ENCODE measurements around the gene GOLGA6L9.
"Not testable (repeated sequence)": the region's sequence is repeated elsewhere in the genome, so short reads cannot be mapped to it uniquely, and the experiment has no call there.

Gene GOLGA6L9, protein sequence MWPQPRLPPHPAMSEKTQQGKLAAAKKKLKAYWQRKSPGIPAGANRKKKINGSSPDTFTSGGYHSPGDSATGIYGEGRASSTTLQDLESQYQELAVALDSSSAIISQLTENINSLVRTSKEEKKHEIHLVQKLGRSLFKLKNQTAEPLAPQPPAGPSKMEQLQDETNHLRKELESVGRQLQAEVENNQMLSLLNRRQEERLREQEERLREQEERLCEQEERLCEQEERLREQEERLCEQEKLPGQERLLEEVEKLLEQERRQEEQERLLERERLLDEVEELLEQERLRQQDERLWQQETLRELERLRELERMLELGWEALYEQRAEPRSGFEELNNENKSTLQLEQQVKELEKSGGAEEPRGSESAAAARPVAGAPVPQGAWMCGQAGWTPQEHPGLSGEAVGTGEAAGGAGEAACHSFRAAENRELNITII

DNA sequence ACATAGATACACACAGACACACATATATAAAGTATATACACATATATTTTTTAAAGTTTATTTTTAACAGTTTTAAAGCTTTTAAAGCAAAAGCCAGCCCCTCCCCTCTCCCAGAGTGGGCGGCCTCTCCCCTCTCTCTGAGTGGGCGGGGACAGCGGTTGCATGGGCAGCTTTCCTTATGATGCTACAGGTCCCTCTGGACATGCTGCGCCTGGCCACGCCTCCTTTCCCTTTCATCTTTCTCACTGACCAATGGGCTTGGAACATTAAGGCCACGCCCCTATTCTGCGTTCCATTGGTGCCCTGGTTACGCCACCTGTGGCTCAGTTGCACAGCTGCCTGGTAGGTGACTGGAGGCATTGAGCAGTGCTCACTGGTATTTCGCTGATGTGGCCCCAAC, at the start of gene GOLGA6L9:
Gene GOLGA6L9, plus strand, starts transcription at position 124 of the 400 bp plus-strand sequence. Its CDS starts 264 bp downstream, at position 388.
- DNase-seq (ENCODE audit: low spot score), result not testable (repeated sequence)

DNA sequence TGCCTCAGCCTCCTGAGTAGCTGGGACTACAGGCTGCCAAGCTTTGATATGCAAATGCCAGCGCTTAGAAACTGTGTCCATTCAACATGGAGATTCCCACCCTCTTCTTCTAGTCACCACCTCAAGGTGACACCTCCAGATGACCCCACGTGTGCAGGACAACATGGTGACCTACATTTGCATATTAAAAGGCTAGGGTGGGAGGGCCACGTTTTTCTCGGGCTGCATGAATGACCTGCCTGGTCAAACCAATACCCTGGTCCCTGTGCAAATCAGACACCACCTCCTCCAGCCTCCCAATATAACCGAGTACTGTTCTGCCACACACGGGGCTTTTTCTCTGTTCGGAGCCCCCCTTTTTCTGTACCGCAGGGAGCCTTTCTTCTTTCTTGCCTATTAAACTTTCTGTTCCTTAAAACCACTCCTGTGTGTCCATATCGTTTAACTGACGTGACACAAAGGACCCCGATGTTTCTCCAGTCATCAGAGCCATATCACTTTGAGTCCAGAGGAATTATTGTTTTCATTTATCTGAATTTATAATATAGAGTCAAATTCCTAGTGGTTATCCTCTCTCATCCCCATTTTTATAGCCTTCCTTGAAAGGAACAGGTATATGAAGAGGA, 48.2 kb upstream of the GOLGA6L9 start:
- DNase-seq (ENCODE audit: low spot score), result not testable (repeated sequence)

DNA sequence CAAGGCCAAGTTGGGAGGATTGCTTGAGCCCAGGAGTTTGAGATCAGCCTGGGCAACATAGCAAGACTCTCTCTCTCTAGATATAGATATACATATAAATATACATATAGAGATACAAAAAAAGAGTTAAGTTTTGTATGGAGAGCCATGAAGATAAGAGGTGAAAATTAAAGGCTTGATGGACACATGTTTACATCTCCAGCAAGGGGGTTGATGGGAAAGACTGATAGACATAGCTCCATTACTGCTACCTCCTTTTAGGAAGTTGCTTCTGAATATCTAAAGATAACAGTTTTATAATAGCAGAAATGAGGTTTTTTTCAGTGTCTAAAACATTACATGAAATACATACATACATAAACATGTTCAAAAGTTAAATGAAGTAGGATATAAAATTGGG, 42.4 kb upstream of the GOLGA6L9 start:
- not testable (repeated sequence) for DNase-seq (ENCODE audit: low spot score)

DNA sequence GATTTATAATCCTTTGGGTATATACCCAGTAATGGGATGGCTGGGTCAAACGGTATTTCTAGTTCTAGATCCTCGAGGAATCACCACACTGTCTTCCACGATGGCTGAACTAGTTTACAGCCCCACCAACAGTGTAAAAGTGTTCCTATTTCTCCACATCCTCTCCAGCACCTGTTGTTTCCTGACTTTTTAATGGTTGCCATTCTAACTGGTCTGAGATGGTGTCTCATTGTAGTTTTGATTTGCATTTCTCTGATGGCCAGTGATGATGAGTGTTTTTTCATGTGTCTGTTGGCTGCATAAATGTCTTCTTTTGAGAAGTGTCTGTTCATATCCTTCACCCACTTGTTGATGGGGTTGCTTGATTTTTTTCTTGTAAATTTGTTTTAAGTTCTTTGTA, 39.5 kb upstream of the GOLGA6L9 start:
- DNase-seq (ENCODE audit: low spot score), result not testable (repeated sequence)

DNA sequence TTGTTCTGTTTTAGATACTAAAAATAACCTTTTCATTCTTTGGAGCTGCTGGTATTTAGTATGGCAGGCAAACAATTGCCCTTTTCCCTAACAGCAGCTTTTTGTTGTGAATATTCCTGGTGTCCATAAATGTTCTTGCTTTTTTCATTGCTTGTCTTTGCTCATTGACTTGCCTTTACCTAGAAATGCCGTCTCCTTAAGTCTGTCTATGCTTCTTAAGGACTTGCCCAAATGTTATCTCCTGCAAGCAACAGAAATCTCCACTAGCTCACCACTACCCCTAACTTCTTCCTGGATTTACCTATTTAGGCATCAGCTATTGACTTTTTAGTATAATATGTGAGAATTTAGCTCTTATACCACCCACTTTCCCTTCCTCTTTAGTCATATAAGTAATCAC, 37.5 kb upstream of the GOLGA6L9 start:
- not testable (repeated sequence) for DNase-seq (ENCODE audit: low spot score)

DNA sequence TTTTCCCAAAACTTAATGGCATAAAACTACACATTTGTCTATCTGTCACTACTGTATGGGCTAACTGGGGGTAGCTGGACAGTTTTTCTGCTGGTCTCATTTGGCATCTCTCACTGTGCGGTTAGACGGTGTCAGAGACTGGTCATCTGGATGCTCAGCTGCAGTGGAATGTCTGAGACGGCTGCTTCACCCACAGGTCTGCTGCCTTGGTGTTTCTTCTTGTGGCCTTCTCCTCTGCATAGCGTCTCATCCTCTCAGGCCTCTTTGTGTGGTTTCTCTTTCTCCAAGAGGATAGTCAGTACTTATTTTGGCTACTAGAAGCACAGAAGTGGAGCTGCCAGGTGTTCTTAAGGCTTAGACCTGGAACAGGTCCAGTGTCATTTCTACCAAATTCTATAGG, 35.9 kb upstream of the GOLGA6L9 start:
- no peak for DNase-seq (ENCODE audit: low spot score)

DNA sequence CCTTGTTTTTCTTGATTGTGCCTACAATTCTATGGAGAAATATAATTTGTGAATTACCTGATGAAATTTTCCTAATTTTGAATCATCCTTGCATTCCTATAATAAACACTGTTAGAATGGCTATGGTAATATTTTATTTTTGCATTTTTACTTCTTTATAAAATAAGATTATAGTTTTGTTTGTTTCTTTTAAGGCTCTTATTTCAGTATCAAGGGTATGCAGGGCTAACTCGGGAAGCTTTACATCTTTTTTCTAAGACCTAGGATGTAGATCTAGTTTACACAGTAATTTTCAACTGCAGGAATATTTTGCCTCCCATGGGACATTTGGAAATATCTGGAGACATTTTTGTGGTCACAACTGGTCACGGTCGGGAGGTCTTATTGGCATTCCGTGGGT, 33.8 kb upstream of the GOLGA6L9 start:
- DNase-seq (ENCODE audit: low spot score), result not testable (repeated sequence)

DNA sequence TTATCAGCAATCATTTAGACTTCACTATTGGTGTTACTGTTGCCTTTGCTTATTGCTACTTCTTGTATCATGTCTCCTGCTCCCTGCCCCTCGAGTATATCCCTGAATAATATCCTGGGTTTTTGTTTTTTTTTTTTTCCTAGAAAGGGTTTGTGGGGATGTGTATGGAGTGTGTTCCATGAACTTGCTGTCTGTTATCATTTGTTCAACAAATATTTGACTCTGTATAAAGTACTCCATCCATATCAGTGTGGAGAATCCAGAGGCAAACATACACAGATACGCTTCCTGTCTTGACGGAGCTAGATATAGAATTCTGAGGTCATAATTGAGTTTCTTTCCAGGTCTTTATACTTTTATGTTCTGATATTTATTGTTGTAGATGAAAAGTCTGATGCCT, 31.8 kb upstream of the GOLGA6L9 start:
- no peak for DNase-seq (ENCODE audit: low spot score)

DNA sequence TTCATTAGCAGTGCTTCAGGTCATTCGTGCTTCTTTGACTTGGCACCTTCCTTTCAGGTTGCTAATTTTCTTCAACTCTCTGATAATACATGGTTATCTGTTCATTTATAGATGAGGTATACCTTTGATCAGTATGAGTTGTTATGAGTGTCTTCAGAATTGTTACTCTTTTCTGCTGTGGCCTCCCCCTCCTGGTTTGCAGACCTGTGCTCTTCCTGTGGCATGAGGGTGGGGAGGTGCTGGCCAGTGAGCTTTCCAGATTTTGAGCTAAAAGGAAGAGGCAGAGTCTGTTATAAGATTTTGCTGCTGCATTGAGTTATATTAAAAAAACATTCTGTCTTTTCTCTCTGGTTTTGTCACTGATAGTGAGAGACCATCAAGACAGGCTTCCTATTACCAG, 30.8 kb upstream of the GOLGA6L9 start:
- DNase-seq (ENCODE audit: low spot score), result no peak

DNA sequence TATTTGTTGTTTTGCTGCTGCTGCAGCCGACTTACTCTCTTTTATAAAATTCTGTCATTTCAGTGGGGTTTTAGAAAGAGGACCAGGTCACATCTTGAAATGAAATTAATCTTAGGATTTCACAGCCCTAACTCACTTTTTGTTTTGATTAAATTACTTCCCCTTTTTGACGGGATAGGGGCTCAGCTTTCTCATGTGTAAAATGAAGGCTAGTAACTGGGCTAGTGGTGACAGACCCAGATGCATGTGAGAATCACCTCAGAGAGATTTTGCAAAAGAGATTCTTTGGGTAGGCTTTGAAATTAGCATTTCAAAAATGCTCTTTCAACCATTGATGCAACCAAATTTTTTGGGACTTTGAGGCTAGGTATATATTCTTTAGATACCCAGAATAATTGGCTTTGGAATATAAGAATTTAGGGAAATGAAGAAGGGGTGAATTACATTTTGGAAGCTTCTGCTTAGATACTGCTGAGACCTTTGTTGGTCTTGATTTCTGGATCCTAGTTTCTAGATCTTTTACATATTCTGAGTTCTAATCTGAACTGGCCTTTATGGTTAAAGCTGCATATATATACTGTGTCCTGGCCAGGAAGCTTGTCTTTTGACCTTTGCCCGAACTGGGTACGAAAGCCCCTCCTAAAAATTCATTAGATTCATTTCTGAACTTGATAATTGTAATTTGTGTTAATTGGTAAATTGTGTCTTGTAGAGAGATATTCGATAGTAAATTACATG, 30.1 kb upstream of the GOLGA6L9 start:
- not testable (repeated sequence) for DNase-seq (ENCODE audit: low spot score)

DNA sequence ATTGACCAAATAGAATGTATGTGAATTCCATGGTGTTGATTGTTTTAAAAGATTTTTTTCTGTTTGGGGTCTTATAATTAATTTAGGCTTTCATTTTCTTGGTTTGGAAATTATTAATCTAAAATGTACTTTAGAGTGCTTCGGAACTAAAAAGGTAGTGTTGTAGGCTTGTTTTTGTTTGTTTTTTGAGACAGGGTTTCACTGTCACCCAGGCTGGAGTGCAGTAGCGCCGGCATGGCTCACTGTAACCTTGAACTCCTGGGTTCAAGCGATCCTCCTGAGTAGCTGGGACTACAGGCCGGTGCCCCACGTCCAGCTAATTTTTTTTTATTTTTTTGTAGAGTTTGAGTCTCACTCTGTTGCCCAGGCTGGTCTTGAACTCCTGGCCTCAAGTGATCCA, 27.7 kb upstream of the GOLGA6L9 start:
- DNase-seq (ENCODE audit: low spot score), result not testable (repeated sequence)

DNA sequence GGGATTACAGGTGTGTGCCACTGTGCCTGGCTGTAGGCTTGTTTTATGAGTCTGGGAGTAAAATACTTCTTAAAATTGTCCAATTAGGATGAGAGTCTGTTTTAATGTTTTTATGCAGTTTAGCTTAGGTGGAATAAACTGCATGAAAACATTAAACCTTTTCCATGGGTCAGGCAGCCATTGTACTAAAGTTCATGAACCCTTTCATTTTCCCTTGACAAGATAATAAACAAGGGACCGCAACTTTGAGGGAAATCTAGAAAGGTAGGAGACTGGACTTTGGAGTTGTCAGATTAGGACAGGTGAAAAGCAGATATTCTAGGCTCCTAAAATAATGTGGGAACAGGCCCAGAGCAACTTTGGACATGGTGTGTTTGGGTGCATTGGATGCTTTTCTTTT, 27.3 kb upstream of the GOLGA6L9 start:
- DNase-seq (ENCODE audit: low spot score), result not testable (repeated sequence)

DNA sequence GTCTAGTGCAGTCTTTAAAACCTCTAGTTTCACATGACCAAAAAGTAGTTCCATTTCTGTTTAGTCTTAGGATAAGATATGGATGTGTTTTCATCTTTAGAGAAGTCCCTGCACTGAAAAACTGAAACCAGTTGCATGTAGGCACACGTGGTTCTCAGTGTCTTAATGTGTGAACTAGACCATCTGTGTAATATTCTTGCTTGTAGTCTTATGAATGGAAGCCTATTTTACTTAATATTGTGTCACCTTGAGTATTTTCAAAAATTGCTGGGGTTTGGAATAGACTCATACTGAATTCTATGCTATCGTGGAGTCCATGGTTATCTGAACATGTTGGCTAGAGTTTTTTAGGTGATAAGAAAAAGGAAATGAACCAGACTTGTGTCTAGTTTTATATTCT, 23.4 kb upstream of the GOLGA6L9 start:
- DNase-seq (ENCODE audit: low spot score), result not testable (repeated sequence)

DNA sequence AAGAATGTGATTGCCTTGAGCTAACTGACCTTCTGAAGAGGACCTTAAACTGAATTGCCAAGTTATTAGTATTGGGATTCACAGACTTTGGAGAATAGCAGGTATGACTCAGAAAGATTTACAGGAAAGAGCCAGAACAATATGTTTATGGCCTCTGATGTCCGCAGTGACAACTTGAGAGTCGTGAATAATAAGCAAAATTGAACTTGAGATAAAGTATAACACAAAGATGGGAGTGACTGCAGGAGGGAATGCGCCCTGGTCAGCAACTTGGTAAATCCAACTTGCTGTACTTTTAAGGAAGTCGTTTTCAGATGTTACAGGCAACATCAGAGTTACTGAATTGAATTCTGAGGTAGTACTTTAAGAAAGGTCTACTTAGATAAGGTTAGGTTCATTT, 19.3 kb upstream of the GOLGA6L9 start:
- not testable (repeated sequence) for DNase-seq (ENCODE audit: low spot score)

DNA sequence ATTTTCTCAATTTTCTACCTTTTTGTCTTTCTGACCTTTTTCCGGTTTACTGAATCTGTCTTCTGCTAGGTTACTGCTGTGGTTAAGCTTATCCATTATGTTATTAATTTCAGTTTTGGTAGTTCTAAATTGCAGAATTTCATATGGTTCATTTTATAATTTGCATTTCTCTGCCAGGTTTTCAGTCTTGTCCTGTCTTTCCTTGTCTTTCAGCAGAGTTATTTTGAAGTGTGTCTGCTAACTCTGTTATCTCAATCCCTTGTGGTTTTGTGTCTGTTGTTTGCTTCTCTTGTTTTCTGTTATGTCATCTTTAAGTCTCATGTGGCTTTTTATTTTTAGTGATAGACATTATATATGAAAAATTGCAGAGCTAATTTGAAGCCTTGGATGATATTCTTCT, 18.0 kb upstream of the GOLGA6L9 start:
- DNase-seq (ENCODE audit: low spot score), result not testable (repeated sequence)

DNA sequence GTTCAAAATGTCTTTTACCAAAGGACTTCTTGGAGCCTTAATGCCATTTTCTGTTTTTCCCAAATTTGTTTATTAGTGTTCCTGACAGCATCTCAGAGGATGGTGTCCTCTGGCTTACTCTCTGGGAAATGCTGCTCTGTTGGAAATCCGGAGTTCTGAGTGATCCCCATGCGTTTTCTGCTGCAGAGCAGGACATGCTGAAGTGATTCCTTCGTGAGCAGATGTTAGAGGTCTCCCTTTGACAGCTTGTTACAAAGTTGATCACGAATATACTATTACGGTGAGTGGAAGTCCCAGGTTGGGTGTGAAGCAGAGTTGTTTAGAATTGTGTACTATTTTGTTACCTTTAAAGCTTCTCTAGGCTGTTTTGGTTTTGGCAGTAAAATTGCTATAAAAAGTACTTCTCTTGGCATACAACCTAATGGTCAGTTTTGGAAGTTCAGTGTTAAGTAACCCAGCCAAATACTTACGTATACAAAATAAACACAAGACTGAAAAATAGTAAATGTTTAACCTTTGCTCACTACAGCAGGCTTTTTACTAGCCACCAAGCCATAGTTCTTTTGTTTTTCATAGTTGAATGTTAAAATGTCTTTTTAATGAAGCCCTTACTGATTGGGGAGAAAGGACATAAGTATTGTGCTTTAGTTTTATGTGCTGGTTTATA, 15.0 kb upstream of the GOLGA6L9 start:
- DNase-seq (ENCODE audit: low spot score), result not testable (repeated sequence)

DNA sequence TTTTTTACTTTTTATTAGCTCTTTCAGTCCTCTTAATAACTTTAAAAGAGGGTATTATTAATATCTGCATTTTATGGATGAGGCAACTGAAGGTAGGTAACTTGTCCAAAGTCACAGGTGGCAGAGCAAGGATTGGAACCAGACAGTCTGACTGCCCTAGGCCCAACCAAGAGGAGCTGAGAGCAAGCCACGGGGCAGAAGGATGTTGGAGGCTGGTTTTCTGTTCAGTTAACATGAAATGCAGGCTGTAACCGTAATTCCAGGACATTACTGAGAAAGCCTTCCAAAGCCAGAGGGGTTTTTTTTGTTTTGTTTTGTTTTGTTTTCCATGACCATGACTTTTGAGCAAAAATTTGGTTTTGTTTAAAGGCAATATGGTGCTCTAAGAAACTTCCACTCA, 9.1 kb upstream of the GOLGA6L9 start:
- not testable (repeated sequence) for DNase-seq (ENCODE audit: low spot score)

DNA sequence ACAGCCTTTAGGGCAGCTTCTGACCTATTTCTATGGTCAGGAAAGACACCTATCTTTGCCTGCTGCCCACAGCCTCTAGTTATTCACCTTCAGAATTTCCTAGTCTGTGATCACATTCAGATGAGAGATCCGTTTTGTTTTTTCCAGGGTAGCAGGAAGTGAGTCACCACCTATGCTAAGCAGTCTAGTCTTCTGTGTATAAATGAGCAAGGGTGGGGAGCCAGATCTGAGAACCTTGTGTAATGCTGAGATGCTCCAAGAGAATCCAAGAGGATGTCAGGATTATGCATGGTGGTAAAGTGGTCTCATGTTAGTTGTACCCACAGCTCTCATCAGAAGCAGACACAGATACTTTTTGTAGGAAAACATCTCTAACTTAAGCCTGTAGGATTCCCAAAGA, 8.7 kb upstream of the GOLGA6L9 start:
- not testable (repeated sequence) for DNase-seq (ENCODE audit: low spot score)

DNA sequence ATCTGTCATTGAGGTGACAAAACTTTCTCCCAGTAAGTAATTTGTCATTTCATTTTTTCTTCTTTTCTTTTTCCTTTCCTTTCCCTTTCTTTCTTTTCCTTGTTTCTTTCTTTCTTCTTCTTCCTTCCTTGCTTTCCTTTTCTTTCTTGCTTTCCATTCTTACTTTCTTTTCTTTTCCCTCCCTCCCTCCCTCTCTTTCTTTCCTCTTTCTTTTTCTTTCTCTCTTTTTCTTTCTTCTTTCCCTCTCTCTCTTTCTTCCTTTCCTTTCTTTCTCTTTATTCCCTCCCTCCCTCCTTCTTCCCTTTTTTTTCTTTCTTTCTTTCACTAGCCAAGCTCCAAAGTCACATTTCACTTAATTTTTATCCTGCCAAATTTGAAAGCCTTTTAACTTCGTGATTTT, 2.5 kb upstream of the GOLGA6L9 start:
- not testable (repeated sequence) for DNase-seq (ENCODE audit: low spot score)

DNA sequence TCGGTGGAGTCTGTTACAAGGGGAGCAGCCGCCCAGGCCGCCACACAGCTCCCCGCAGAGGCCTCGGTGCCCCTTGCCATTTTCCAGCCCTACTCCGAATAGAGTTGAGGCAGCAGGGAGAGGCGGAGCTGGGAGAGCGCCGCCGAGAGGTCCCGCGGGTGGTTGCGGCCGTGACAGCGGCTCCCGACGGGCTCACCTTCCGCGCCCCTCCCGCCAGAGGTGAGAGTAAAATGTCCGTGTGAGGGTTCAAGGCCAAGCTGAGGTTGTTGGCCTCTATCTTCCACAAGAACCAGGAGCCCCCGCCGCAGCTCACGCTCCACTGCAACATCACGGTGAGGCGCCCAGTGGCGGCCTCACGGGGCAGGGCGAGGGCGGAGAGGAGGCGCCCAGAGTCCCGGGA, 15.8 kb downstream of the GOLGA6L9 start:
- not testable (repeated sequence) for DNase-seq (ENCODE audit: low spot score)

DNA sequence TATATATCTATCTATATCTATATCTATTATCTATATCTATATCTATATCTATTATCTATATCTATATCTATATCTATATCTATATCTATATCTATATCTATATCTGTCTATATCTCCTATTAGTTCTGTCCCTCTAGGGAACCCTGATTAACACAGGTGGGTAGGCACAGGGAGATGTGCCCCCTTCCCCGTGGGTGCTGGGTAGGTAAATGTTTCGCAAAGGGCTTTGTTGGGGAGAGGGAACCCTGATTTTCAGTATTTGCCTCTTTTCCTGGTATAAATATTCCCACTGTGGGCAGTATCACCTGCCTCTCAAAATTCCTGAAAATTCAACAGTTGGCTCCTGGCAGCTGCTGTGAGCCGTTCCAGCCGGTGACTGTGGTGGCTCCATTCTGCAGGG, 27.7 kb downstream of the GOLGA6L9 start:
- not testable (repeated sequence) for DNase-seq (ENCODE audit: low spot score)

DNA sequence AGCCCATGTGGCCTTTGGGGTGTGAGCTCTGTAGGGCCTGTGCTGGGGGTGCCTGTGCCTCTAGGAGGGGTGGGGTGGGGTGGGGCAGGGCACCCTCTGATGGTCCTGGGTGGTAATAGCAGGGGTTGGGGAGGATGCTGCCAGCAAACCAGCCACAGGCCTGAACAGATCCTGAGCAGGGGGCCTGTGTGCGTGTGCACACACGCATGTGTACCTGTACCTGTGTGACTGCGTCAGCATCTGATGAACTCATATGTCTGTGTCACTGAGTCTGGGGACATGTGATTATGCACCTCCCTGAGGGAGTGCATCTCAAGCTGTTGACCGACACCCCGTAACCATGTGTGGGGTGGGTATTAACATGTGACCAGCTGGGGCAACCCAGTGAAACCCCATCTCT, 36.0 kb downstream of the GOLGA6L9 start:
- not testable (repeated sequence) for DNase-seq (ENCODE audit: low spot score)

All from COLO829 (cell line).